ENCODE results near the gene NHS.

DNA sequence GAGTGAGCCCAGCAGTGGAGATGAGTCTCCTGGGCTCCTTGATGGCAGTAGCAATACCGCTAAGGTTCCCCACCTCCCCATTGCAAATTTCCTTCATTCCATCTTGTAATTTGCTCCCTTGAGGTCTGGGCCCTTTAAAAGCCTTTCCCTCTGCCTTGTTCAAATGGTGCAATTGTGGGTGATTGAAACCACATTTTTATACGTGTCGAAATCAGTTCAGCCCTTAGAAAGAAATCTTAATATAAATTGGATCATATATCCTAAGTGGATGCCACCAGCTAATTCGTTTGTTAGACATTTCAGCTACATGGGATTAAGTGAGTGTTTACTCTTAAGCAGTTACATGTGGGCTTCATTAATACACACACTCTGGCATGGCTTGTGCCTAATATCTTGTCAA is 68.6 kb downstream of the NHS start:
- TF ChIP-seq EZH2 (IDR thresholded peaks at IDR 0.05), result no peak
- TF ChIP-seq, protein P1, sequence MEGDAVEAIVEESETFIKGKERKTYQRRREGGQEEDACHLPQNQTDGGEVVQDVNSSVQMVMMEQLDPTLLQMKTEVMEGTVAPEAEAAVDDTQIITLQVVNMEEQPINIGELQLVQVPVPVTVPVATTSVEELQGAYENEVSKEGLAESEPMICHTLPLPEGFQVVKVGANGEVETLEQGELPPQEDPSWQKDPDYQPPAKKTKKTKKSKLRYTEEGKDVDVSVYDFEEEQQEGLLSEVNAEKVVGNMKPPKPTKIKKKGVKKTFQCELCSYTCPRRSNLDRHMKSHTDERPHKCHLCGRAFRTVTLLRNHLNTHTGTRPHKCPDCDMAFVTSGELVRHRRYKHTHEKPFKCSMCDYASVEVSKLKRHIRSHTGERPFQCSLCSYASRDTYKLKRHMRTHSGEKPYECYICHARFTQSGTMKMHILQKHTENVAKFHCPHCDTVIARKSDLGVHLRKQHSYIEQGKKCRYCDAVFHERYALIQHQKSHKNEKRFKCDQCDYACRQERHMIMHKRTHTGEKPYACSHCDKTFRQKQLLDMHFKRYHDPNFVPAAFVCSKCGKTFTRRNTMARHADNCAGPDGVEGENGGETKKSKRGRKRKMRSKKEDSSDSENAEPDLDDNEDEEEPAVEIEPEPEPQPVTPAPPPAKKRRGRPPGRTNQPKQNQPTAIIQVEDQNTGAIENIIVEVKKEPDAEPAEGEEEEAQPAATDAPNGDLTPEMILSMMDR (IDR thresholded peaks at IDR 0.05), result no peak

Measured in neural progenitor cell (in vitro differentiated cells).